H1 (cell line): ENCODE data around the gene DLK1. TPM values are rescaled to one million over a fixed set of nuclear protein-coding genes. Genes with fewer than 3 reads are reported as not detected.

Source experiments
- ATF2 ChIP-seq: IDR thresholded peaks from 2 replicates; pipeline ENCODE4 v1.6.1; 2012; ENCODE audit warnings: low read length, inconsistent platforms
- BCL11A ChIP-seq, 2 experiments: IDR thresholded peaks; one replicate each; pipeline ENCODE4 v1.6.1; 2011; ENCODE audit warnings: low read depth in 2 of 2, low read length in 2 of 2, mild to moderate bottlenecking in 2 of 2
- CBX8 ChIP-seq: fragments of 300-800, 300-1000 bp; sonication (generic); IDR thresholded peaks from 2 replicates; pipeline ENCODE4 v1.7.1; 2016; ENCODE audit warnings: low read depth, low read length, borderline replicate concordance
- CHD7 ChIP-seq: fragments of 300-600 bp; sonication (generic); IDR thresholded peaks from 2 replicates; pipeline ENCODE4 v1.7.1; 2012; ENCODE audit warnings: low read length, moderate library complexity, mild to moderate bottlenecking, inconsistent platforms; ENCODE audit not compliant: insufficient replicate concordance
- CREB1 ChIP-seq: IDR thresholded peaks from 2 replicates; pipeline ENCODE4 v1.6.1; 2012; ENCODE audit warnings: inconsistent platforms
- RFX5 ChIP-seq: IDR thresholded peaks from 2 replicates; pipeline ENCODE4 v1.6.1; 2011; ENCODE audit warnings: low read depth, low read length, improper control_type of control experiment, borderline replicate concordance
- SIN3A ChIP-seq, 2 experiments: IDR thresholded peaks in 1 of 2; conservative IDR thresholded peaks in 1 of 2; 2 replicates each; pipeline ENCODE4 v1.6.1; 2011 to 2012; ENCODE audit warnings: low read length in 2 of 2, improper control_type of control experiment in 1 of 2, low read depth in 1 of 2, mild to moderate bottlenecking in 1 of 2
- polyA plus RNA-seq, 7 experiments: library from polyadenylated mRNA; depleted of rRNA in 3 of 7; stranded (reverse) in 5 of 7; unstranded in 2 of 7; fragments of >200 nt in 5 of 7; fragments of 200-250 nt in 2 of 7; gene quantifications; 1 replicate in 5 of 7; 2 replicates in 1 of 7; 4 replicates in 1 of 7; pipeline versions ENCODE4 v1.2.1 to v1.2.3, GENCODE V29; 2011 to 2013; ENCODE audit warnings: missing spikeins in 2 of 7, mixed read lengths in 2 of 7
- total RNA-seq: library from RNA; stranded (reverse); fragmentation: NEBNext Ultra II Directional; extraction: Animal tissue kit (Norgen Biotek cat#: 25700); gene quantifications from 2 replicates; pipeline ENCODE4 v1.2.1, GENCODE V29; 2021

Gene DLK1
- total and polyA plus RNA-seq, 2 of the 8 experiments (the other 6 are each of a cell fraction or from before 2014, with no cell fraction given) = 1.3 to 2.4 TPM

GRCh38 chr14:100733152-100733850, 6.6 kb downstream of the DLK1 start (continued):
- TF ChIP-seq SIN3A (conservative IDR thresholded peaks at IDR 0.05 in 1 of 2, IDR thresholded peaks at IDR 0.05 in 1 of 2; ENCODE audit: low read depth in 1 of 2, low read length in 2 of 2) (no peak), BCL11A (IDR thresholded peaks at IDR 0.05; ENCODE audit: low read depth in 2 of 2, low read length in 2 of 2) (no peak), ATF2 (no peak), CHD7 (no peak), CBX8 (no peak), CREB1 (no peak), RFX5 (no peak)
- TF ChIP-seq, all 59 proteins: peak for 0
